Measurements from ENCODE around the gene PCDH8.

PCDH8 gene

DNA sequence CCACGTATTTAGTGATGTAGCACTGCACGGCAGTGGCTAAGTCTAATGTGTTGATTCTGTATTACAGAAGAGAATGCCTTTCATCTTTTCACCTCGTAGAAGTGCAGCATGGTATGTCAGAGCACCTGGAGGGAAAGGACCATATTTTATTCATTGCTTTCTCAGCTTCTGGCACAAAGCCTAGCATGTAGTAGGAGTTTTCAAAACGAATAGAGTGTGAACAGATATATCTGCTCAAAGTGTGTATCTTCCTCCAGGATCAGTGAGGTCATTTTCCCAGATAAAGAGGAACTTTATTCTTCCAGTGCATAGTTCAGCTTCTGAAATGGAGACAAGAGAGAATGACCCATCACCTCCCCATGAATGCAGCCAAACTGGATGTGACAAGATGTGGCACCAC, 21.2 kb upstream of the PCDH8 start:
- H2AFZ ChIP-seq (ENCODE audit: low read depth) = peak overlapping the region; percentile 18; the same call in 1 of the 2 replicates
- H3K9ac ChIP-seq = no peak overlapping the region; the same call in 1 of the 2 replicates
- no peak overlapping the region for H3K4me3 ChIP-seq (IDR thresholded peaks at IDR 0.05; ENCODE audit: insufficient read depth, low read depth, low read length)
- no peaks in the 10 kb centered on the region for H3K27me3 ChIP-seq (ENCODE audit: insufficient read depth, low read depth)
- peaks cover 78% of the 10 kb centered on the region for H3K4me1 ChIP-seq (ENCODE audit: low read depth, poor library complexity, severe bottlenecking)
- no peaks in the 10 kb centered on the region for H3K79me2 ChIP-seq (ENCODE audit: insufficient read depth, low read depth)
- peak overlapping the region; percentile 72 for H3K27ac ChIP-seq
- H3K36me3 ChIP-seq (ENCODE audit: insufficient read depth) = no peaks in the 10 kb centered on the region
- no peak for TF ChIP-seq CTCF (conservative IDR thresholded peaks at IDR 0.05; ENCODE audit: low read depth, low read length)
- H3K4me2 ChIP-seq = peak overlapping the region; percentile 76
- no peaks in the 10 kb centered on the region for H4K20me1 ChIP-seq (ENCODE audit: insufficient read depth)

- Histone ChIP-seq H3K4me2 (peak overlapping the region; percentile 76), H2AFZ (ENCODE audit: low read depth) (no peak overlapping the region), H3K27me3 (ENCODE audit: insufficient read depth, low read depth) (no peaks in the 10 kb centered on the region), H3K79me2 (ENCODE audit: insufficient read depth, low read depth) (no peaks in the 10 kb centered on the region), H3K4me3 (IDR thresholded peaks at IDR 0.05; ENCODE audit: insufficient read depth, low read depth, low read length) (no peak overlapping the region), H3K36me3 (ENCODE audit: insufficient read depth) (no peaks in the 10 kb centered on the region), H4K20me1 (ENCODE audit: insufficient read depth) (no peaks in the 10 kb centered on the region), H3K4me1 (ENCODE audit: low read depth, poor library complexity, severe bottlenecking) (peaks cover 84% of the 10 kb centered on the region), H3K9ac (no peak overlapping the region), H3K27ac (peak overlapping the region; percentile 72)
- no peak for TF ChIP-seq CTCF (conservative IDR thresholded peaks at IDR 0.05; ENCODE audit: low read depth, low read length)
Observed at GRCh38 chr13:52869050-52869449, 20.6 kb upstream of the PCDH8 start.

- Histone ChIP-seq H2AFZ (ENCODE audit: low read depth) (no peak overlapping the region), H3K4me2 (peak overlapping the region; percentile 76), H3K4me3 (IDR thresholded peaks at IDR 0.05; ENCODE audit: insufficient read depth, low read depth, low read length) (no peak overlapping the region), H3K36me3 (ENCODE audit: insufficient read depth) (no peaks in the 10 kb centered on the region), H3K27me3 (ENCODE audit: insufficient read depth, low read depth) (no peaks in the 10 kb centered on the region), H4K20me1 (ENCODE audit: insufficient read depth) (no peaks in the 10 kb centered on the region), H3K79me2 (ENCODE audit: insufficient read depth, low read depth) (no peaks in the 10 kb centered on the region), H3K4me1 (ENCODE audit: low read depth, poor library complexity, severe bottlenecking) (peaks cover 86% of the 10 kb centered on the region), H3K9ac (0 out of 2 replicates have a peak overlapping the region, but pooled peaks have one; percentile 2), H3K27ac (peak overlapping the region; percentile 72)
- no peak for TF ChIP-seq CTCF (conservative IDR thresholded peaks at IDR 0.05; ENCODE audit: low read depth, low read length)
Observed at GRCh38 chr13:52868190-52868589, 19.8 kb upstream of the PCDH8 start.

DNA sequence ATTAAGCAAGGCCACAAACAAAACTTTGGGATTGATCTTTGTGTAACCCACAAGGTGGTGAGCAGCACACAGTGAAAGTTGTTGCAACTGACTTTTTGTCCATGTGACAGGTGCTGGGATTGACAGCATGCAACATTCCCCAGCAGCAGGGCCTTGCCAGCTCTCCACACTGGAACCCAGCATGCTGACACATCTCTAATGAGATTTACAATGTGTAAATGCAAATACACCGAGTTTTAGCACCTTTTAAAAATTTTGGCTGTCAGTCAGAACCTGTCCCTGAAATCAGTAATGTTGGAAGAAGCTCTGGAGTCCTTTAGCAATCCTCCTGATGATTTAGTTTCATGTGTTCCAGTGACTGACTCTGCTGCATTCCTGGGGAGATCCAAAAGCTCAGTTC, 16.5 kb upstream of the PCDH8 start:
- Histone ChIP-seq H2AFZ (ENCODE audit: low read depth) (no peak overlapping the region), H3K27me3 (ENCODE audit: insufficient read depth, low read depth) (no peaks in the 10 kb centered on the region), H3K36me3 (ENCODE audit: insufficient read depth) (no peaks in the 10 kb centered on the region), H3K9ac (no peak overlapping the region), H4K20me1 (ENCODE audit: insufficient read depth) (no peaks in the 10 kb centered on the region), H3K4me3 (IDR thresholded peaks at IDR 0.05; ENCODE audit: insufficient read depth, low read depth, low read length) (no peak overlapping the region), H3K79me2 (ENCODE audit: insufficient read depth, low read depth) (no peaks in the 10 kb centered on the region), H3K27ac (no peak overlapping the region), H3K4me2 (0 out of 2 replicates have a peak overlapping the region, but pooled peaks have one; percentile 9), H3K4me1 (ENCODE audit: low read depth, poor library complexity, severe bottlenecking) (peaks cover 66% of the 10 kb centered on the region)
- TF ChIP-seq CTCF (conservative IDR thresholded peaks at IDR 0.05; ENCODE audit: low read depth, low read length) = no peak
